GM10248 (cell line): ENCODE results near the gene CNN3.
A peak's percentile ranks its signal among the peaks of the same experiment; 100 is the strongest.

Experiments used
- CTCF ChIA-PET: fragments of 300-600 bp; sonication (Branson Sonifier 250); formaldehyde crosslinking; extraction: SDS; loops from one replicate; lab custom pipeline; 2021; ENCODE audit warnings: antibody characterized with exemption; lab: Yijun Ruan, JAX
- POLR2A ChIA-PET: fragments of 350-650 bp; sonication (Branson Sonifier 250); formaldehyde crosslinking; extraction: SDS; loops from one replicate; lab custom pipeline; 2020; ENCODE audit warnings: antibody characterized with exemption; lab: Yijun Ruan, JAX
- DNase-seq: peaks from one replicate; pipeline ENCODE4 v3.0.0; 2012; ENCODE audit errors: extremely low spot score
- CTCF ChIP-seq: IDR thresholded peaks from 2 replicates; pipeline ENCODE4 v1.5.1; 2012; ENCODE audit warnings: mild to moderate bottlenecking, low read depth; ENCODE audit errors: extremely low read depth, missing control alignments, control extremely low read depth

CNN3 gene

GRCh38 chr1:94926915-94927404 is at the start of gene CNN3:
TSS of gene CNN3 (minus strand) at chr1:94927110. CDS start at chr1:94926894, 216 bp downstream.
- DNase-seq: peak; percentile 86
- ChIA-PET POLR2A (no interaction called here), CTCF (no interaction called here)
- TF ChIP-seq CTCF: no peak

- POLR2A ChIA-PET: no interaction called here
- CTCF ChIA-PET: no interaction called here
- DNase-seq: no peak
- no peak for TF ChIP-seq CTCF
Measured at GRCh38 chr1:94974824-94975223, 47.9 kb upstream of the CNN3 start.

GRCh38 chr1:94974241-94974640 is 47.3 kb upstream of the CNN3 start:
- DNase-seq: no peak
- no peak for TF ChIP-seq CTCF
- POLR2A ChIA-PET: no interaction called here
- CTCF ChIA-PET: no interaction called here

GRCh38 chr1:94973309-94973922 is 46.5 kb upstream of the CNN3 start:
- ChIA-PET POLR2A (no interaction called here), CTCF (interaction anchor here (1.2 kb wide), 1 partner anchor 14 kb away, joined by 4 read pairs; no protein-coding TSS in a partner anchor)
- no peak for TF ChIP-seq CTCF
- no peak for DNase-seq

- POLR2A ChIA-PET: no interaction called here
- TF ChIP-seq CTCF: no peak
- CTCF ChIA-PET: no interaction called here
- DNase-seq: no peak
Measured at GRCh38 chr1:94971491-94971924, 44.6 kb upstream of the CNN3 start.

GRCh38 chr1:94970783-94971182 is 43.9 kb upstream of the CNN3 start:
- ChIA-PET POLR2A (no interaction called here), CTCF (no interaction called here)
- DNase-seq: no peak
- no peak for TF ChIP-seq CTCF
